HG02973 (cell line): ENCODE measurements around the gene B4GALT7.
"Not testable (repeated sequence)": the region's sequence is repeated elsewhere in the genome, so short reads cannot be mapped to it uniquely, and the experiment has no call there.

Experiments
- ATAC-seq: cut with Tn5 transposase; IDR thresholded peaks from one replicate; pipeline ENCODE4 v1.9.1; 2021; ENCODE audit warnings: moderate library complexity; ENCODE audit not compliant: unreplicated experiment

Gene B4GALT7

GRCh38 chr5:177608243-177609075 is 8.5 kb downstream of the B4GALT7 start:
- ATAC-seq: no peak

- ATAC-seq: no peak
Observed at GRCh38 chr5:177609076-177610059, 9.4 kb downstream of the B4GALT7 start.

- ATAC-seq: no peak
Observed at GRCh38 chr5:177610131-177610769, 10.3 kb downstream of the B4GALT7 start.

GRCh38 chr5:177610770-177611445 is 11.0 kb downstream of the B4GALT7 start:
- ATAC-seq: no peak

GRCh38 chr5:177611446-177612214 is 11.7 kb downstream of the B4GALT7 start:
- no peak for ATAC-seq

- no peak for ATAC-seq
Observed at GRCh38 chr5:177612215-177612673, 12.3 kb downstream of the B4GALT7 start.

- ATAC-seq: no peak
Observed at GRCh38 chr5:177620560-177620959, 20.6 kb downstream of the B4GALT7 start.

- ATAC-seq: not testable (repeated sequence)
Observed at GRCh38 chr5:177624172-177624571, 24.2 kb downstream of the B4GALT7 start.

GRCh38 chr5:177630186-177630585 is 30.3 kb downstream of the B4GALT7 start:
- not testable (repeated sequence) for ATAC-seq

- ATAC-seq: not testable (repeated sequence)
Observed at GRCh38 chr5:177634912-177635311, 35.0 kb downstream of the B4GALT7 start.

GRCh38 chr5:177645462-177645861 is 45.5 kb downstream of the B4GALT7 start:
- ATAC-seq: not testable (repeated sequence)

- ATAC-seq: not testable (repeated sequence)
Observed at GRCh38 chr5:177651235-177651634, 51.3 kb downstream of the B4GALT7 start.

- not testable (repeated sequence) for ATAC-seq
Observed at GRCh38 chr5:177657846-177658245, 57.9 kb downstream of the B4GALT7 start.

GRCh38 chr5:177658542-177658941 is 58.6 kb downstream of the B4GALT7 start:
- ATAC-seq: not testable (repeated sequence)
